Right lobe of liver (tissue), 6 donors: Measurements from ENCODE around the gene NAPG. TPM values are rescaled to one million over a fixed set of nuclear protein-coding genes. Genes with fewer than 3 reads are reported as not detected.

Experiments used
- ATAC-seq, 4 donors: fragments of 200-7000 bp; cut with Tn5 transposase; one replicate each; pipeline ENCODE4 v1.9.1; 2020; ENCODE audit warnings: mild to moderate bottlenecking in 4 of 4, moderate library complexity in 4 of 4
- DNase-seq, 3 donors: peaks; one replicate each; pipeline ENCODE4 v3.0.0-alpha.2; 2020
- H3K27ac ChIP-seq, 3 donors: fragments of 200-600 bp; one replicate each; pipeline ENCODE4 v1.8.0; 2022
- H3K27me3 ChIP-seq, 2 donors: fragments of 200-600 bp; one replicate each; pipeline ENCODE4 v1.8.0; 2022
- H3K36me3 ChIP-seq, 4 donors: fragments of 200-600 bp; sonication (generic) in 1 of 4; one replicate each; pipeline versions ENCODE4 v1.5.1 to v1.8.0; 2017 to 2022; ENCODE audit warnings: control low read depth in 1 of 4
- H3K4me1 ChIP-seq, 4 donors: fragments of 200-600 bp; sonication (generic) in 1 of 4; one replicate each; pipeline versions ENCODE4 v1.5.1 to v1.8.0; 2017 to 2022; ENCODE audit warnings: control low read depth in 1 of 4
- H3K4me3 ChIP-seq, 3 donors: fragments of 200-600 bp; one replicate each; pipeline ENCODE4 v1.8.0; 2022
- H3K9me3 ChIP-seq, 4 donors: fragments of 200-600 bp; sonication (generic) in 1 of 4; one replicate each; pipeline versions ENCODE4 v1.5.1 to v1.8.0; 2017 to 2022; ENCODE audit warnings: control low read depth in 1 of 4
- POLR2A ChIP-seq: fragments of 450-650 bp; IDR thresholded peaks from one replicate; pipeline ENCODE4 v1.6.1; 2017; ENCODE audit warnings: antibody characterized with exemption, mild to moderate bottlenecking
- WGBS: methylation state at CpG from one replicate; pipeline ENCODE4 v1.1.6; 2018; ENCODE audit warnings: low coverage, low lambda C conversion rate; ENCODE audit not compliant: insufficient coverage; ENCODE audit errors: missing lambda C conversion rate; 5-methylcytosine and 5-hydroxymethylcytosine counted together
- intact Hi-C, 2 donors: fragments of 100-400 bp; cut with DNase I; formaldehyde crosslinking; loops; one replicate each; pipeline versions ENCODE4 v1.11.2 to v1.14.1; 2022
- total RNA-seq, 6 experiments: library from RNA; depleted of rRNA in 2 of 6; stranded (reverse); fragments of >200 nt in 2 of 6; fragmentation: NEBNext Ultra II Directional in 3 of 6; extraction: Animal tissue kit (Norgen Biotek cat#: 25700) in 3 of 6; gene quantifications; one replicate each; pipeline versions ENCODE4 v1.1.0 to v1.2.4, GENCODE V29; 2016 to 2023
- TF ChIP-seq, protein P1 (sequence below), 4 donors: fragments of 200-600 bp in 3 of 4; fragments of 450-650 bp in 1 of 4; IDR thresholded peaks; one replicate each; pipeline versions ENCODE4 v1.5.1 to v1.8.0; 2016 to 2022; ENCODE audit warnings: antibody characterized with exemption in 4 of 4, mild to moderate bottlenecking in 2 of 4
- donor health status: DM: no; HTN: yes; CAD: no.
- donor health status: DM: no; HTN: no; CAD: no.
- donor health status: DM: no; HTN: no; CAD: no.
- donor health status: DM: no; HTN: yes; CAD: no.
- donor health status: DM: no; HTN: yes; CAD: no.

The NAPG gene
- total RNA-seq, 6 experiments from 2014 or later: 10.7 to 20.6 (median 14.1) TPM

DNA sequence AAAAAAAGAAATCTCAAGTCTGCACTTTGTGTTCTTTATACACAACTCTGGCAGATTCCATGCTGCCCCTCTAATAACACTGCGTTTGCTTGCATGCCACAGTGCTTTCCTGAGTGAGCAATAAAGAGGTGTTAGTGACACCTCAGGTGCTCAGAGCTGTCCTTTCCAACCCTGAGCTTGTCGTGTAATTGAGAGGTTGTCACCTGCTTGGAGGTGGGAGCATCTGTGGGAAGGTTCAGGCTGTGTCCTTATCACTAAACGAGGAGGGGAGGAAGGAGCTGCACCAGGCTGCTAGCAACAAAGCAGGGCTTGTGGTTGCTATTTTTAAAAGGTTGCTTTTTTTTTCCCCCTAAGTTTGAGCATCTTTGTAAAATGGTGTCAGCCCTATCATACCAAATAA lies 39.5 kb upstream of the NAPG start:
- ATAC-seq (no peak), DNase-seq (no peak)
- no peaks in the 10 kb centered on the region for H3K27me3 ChIP-seq
- H3K4me3 ChIP-seq: no peak overlapping the region
- H3K4me1 ChIP-seq: no peaks in the 10 kb centered on the region
- intact Hi-C loops: no loop called here
- H3K36me3 ChIP-seq: no peaks in the 10 kb centered on the region
- H3K27ac ChIP-seq: no peak overlapping the region
- no peaks in the 10 kb centered on the region for H3K9me3 ChIP-seq
- WGBS: 57% methylated on average over 3 of the region's 3 CpGs
- TF ChIP-seq POLR2A: no peak
- TF ChIP-seq, protein P1, sequence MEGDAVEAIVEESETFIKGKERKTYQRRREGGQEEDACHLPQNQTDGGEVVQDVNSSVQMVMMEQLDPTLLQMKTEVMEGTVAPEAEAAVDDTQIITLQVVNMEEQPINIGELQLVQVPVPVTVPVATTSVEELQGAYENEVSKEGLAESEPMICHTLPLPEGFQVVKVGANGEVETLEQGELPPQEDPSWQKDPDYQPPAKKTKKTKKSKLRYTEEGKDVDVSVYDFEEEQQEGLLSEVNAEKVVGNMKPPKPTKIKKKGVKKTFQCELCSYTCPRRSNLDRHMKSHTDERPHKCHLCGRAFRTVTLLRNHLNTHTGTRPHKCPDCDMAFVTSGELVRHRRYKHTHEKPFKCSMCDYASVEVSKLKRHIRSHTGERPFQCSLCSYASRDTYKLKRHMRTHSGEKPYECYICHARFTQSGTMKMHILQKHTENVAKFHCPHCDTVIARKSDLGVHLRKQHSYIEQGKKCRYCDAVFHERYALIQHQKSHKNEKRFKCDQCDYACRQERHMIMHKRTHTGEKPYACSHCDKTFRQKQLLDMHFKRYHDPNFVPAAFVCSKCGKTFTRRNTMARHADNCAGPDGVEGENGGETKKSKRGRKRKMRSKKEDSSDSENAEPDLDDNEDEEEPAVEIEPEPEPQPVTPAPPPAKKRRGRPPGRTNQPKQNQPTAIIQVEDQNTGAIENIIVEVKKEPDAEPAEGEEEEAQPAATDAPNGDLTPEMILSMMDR (IDR thresholded peaks at IDR 0.05): no peak

DNA sequence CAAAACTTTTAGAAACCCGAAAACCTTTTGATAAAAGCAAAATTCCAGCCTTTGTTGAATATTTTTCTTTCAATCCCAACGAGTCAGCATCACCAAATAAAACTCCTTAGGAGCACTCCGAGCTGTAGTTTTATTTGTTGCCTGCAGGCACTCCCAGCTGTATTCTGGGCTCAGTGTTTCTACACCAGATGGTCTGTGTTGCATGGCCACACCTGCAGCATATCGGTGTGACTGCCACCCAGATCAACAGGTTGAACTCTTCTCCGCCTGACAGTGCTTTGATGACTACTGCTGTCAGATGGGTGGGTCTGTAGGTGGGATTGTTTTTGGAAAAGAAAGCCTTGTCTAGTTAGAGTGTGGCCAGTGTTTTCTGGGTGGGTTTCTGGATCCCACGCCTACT lies 38.7 kb upstream of the NAPG start:
- TF ChIP-seq, protein P1 (IDR thresholded peaks at IDR 0.05): no peak
- TF ChIP-seq POLR2A: no peak
- 67% methylated on average over 5 of the region's 6 CpGs for WGBS
- Histone ChIP-seq H3K27ac (no peak overlapping the region), H3K9me3 (no peaks in the 10 kb centered on the region), H3K4me3 (no peak overlapping the region), H3K27me3 (no peaks in the 10 kb centered on the region), H3K4me1 (no peaks in the 10 kb centered on the region), H3K36me3 (no peaks in the 10 kb centered on the region)
- DNase-seq (no peak), ATAC-seq (no peak)
- intact Hi-C loops: no loop called here

GRCh38 chr18:10488017-10488416 lies 37.8 kb upstream of the NAPG start:
- H3K27me3 ChIP-seq: no peaks in the 10 kb centered on the region
- 27% methylated on average over 3 of the region's 4 CpGs for WGBS
- no peaks in the 10 kb centered on the region for H3K9me3 ChIP-seq
- intact Hi-C loops: no loop called here
- no peak overlapping the region for H3K27ac ChIP-seq
- no peak overlapping the region for H3K4me3 ChIP-seq
- H3K36me3 ChIP-seq: no peaks in the 10 kb centered on the region
- DNase-seq (no peak), ATAC-seq (no peak)
- TF ChIP-seq POLR2A: no peak
- TF ChIP-seq, protein P1 (IDR thresholded peaks at IDR 0.05): no peak
- no peaks in the 10 kb centered on the region for H3K4me1 ChIP-seq

GRCh38 chr18:10490401-10491165 lies 35.2 kb upstream of the NAPG start:
- Histone ChIP-seq H3K9me3 (no peaks in the 10 kb centered on the region), H3K27me3 (no peaks in the 10 kb centered on the region), H3K36me3 (no peaks in the 10 kb centered on the region), H3K4me1 (no peaks in the 10 kb centered on the region), H3K27ac (no peak overlapping the region), H3K4me3 (no peak overlapping the region)
- peak in 3 of 4 donors; percentile 30 to 47 (median 44) for ATAC-seq
- TF ChIP-seq, protein P1 (IDR thresholded peaks at IDR 0.05): no peak
- TF ChIP-seq POLR2A: no peak
- intact Hi-C loops: no loop called here
- no peak for DNase-seq
- WGBS: 48% methylated on average over 10 of the region's 14 CpGs
